HG02678 (cell line): ENCODE data around the gene SENP1.

ENCODE experiments used
- ATAC-seq: cut with Tn5 transposase; IDR thresholded peaks from one replicate; pipeline ENCODE4 v1.9.1; 2021; ENCODE audit warnings: mild to moderate bottlenecking, moderate library complexity; ENCODE audit not compliant: unreplicated experiment

The SENP1 gene

GRCh38 chr12:48002414-48002730, 103.5 kb downstream of the SENP1 start:
- no peak for ATAC-seq

- no peak for ATAC-seq
These were observed 104.1 kb downstream of the SENP1 start for GRCh38 chr12:48001505-48002413.

GRCh38 chr12:48000878-48001504, 104.9 kb downstream of the SENP1 start:
- no peak for ATAC-seq

GRCh38 chr12:47999816-48000215, 106.1 kb downstream of the SENP1 start:
- ATAC-seq, result no peak

GRCh38 chr12:47997321-47997720, 108.6 kb downstream of the SENP1 start:
- ATAC-seq, result no peak

- no peak for ATAC-seq
These were observed 109.9 kb downstream of the SENP1 start for GRCh38 chr12:47995981-47996401.

GRCh38 chr12:47993491-47993890, 112.4 kb downstream of the SENP1 start:
- no peak for ATAC-seq
